ENCODE data around the gene SLIT2.

DNA sequence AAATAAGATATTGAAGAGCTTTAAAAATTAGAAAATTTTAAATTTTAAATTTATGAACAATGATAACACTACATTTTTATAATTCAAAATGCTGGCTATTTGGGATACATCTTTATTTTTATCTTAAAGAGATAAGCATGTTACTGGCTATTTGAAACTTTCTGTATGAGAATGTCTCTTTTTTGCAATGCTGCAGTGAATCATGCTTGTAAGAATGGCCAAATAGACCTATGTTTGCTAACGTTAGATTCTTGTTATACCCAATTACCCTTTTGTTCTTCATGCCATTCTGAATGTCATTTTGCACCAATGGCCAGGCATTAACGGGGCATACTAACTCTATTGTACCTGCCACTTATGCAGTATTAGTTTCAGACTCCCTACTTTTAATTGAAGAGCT lies 49.5 kb downstream of the SLIT2 start:
- no peak for TF ChIP-seq POLR2AphosphoS5 (IDR thresholded peaks at IDR 0.05)
- no peak for TF ChIP-seq POLR2A (IDR thresholded peaks at IDR 0.05)
- TF ChIP-seq, protein P1, sequence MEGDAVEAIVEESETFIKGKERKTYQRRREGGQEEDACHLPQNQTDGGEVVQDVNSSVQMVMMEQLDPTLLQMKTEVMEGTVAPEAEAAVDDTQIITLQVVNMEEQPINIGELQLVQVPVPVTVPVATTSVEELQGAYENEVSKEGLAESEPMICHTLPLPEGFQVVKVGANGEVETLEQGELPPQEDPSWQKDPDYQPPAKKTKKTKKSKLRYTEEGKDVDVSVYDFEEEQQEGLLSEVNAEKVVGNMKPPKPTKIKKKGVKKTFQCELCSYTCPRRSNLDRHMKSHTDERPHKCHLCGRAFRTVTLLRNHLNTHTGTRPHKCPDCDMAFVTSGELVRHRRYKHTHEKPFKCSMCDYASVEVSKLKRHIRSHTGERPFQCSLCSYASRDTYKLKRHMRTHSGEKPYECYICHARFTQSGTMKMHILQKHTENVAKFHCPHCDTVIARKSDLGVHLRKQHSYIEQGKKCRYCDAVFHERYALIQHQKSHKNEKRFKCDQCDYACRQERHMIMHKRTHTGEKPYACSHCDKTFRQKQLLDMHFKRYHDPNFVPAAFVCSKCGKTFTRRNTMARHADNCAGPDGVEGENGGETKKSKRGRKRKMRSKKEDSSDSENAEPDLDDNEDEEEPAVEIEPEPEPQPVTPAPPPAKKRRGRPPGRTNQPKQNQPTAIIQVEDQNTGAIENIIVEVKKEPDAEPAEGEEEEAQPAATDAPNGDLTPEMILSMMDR (IDR thresholded peaks at IDR 0.05): no peak
